ENCODE results near the gene NEK5. TPM values are rescaled to one million over a fixed set of nuclear protein-coding genes. Genes with fewer than 3 reads are reported as not detected.

Gene NEK5
- total and polyA plus RNA-seq, 2 of the 8 experiments (the other 6 are each of a cell fraction or from before 2014, with no cell fraction given): 0.12 to 0.35 TPM

GRCh38 chr13:52051400-52051799 is 77.5 kb downstream of the NEK5 start (continued):
- no peak for TF ChIP-seq USF2 (IDR thresholded peaks at IDR 0.05; ENCODE audit: low read length)
- no peak for TF ChIP-seq EP300 (IDR thresholded peaks at IDR 0.05; ENCODE audit: borderline replicate concordance in 1 of 2, low read depth in 2 of 2, low read length in 2 of 2)
- no peak for TF ChIP-seq BACH1 (IDR thresholded peaks at IDR 0.05; ENCODE audit: low read length)
- no peak for TF ChIP-seq CHD7 (IDR thresholded peaks at IDR 0.05; ENCODE audit: insufficient replicate concordance, low read length)
- no peak for TF ChIP-seq CTCF (IDR thresholded peaks at IDR 0.05; ENCODE audit: control extremely low read depth in 1 of 3, insufficient read depth in 1 of 3, low read depth in 1 of 3, low read length in 3 of 3)

Measured in H1 (cell line).